ENCODE results near the gene MFSD6L. TPM values are rescaled to one million over a fixed set of nuclear protein-coding genes. Genes with fewer than 3 reads are reported as not detected.

MFSD6L gene
- not detected in 2 replicates for total RNA-seq (2014; rRNA removed; shearing (Covaris generic))
- not detected in 2 replicates for polyA plus RNA-seq (2016; fragmentation: Nextera tagmentation; extraction: Ambion mirVana)

GRCh38 chr17:8798846-8799569 lies at the start of gene MFSD6L:
TSS of gene MFSD6L (minus strand) at chr17:8799365. CDS start at chr17:8799120, 245 bp downstream.
- Histone ChIP-seq H3K36me3 (ENCODE audit: low read depth) (no peaks in the 10 kb centered on the region), H4K20me1 (ENCODE audit: insufficient read depth) (no peaks in the 10 kb centered on the region), H3K9me2 (ENCODE audit: insufficient read depth) (no peaks in the 10 kb centered on the region), H3K27me3 (replicated peaks; ENCODE audit: insufficient read depth) (peaks cover 11% of the 10 kb centered on the region; the same call in 1 of the 2 replicates), H3K9me3 (ENCODE audit: low read depth) (no peaks in the 10 kb centered on the region), H3F3A (ENCODE audit: insufficient read depth) (no peaks in the 10 kb centered on the region), H3K4me1 (ENCODE audit: insufficient read depth) (no peaks in the 10 kb centered on the region), H3K9ac (no peak within 1 kb of the TSS), H2AFZ (no peak within 1 kb of the TSS), H3K4me2 (ENCODE audit: unreplicated experiment) (no peak within 1 kb of the TSS), H3K4me3 (no peak within 1 kb of the TSS), H3K79me2 (ENCODE audit: insufficient read depth) (no peaks in the 10 kb centered on the region), H3K27ac (no peak within 1 kb of the TSS)
- in situ Hi-C loops (cut with MboI) = no loop called here
- TF ChIP-seq EZH2 (IDR thresholded peaks at IDR 0.05; ENCODE audit: insufficient read depth, poor library complexity, severe bottlenecking) (no peak), EZH2phosphoT487 (IDR thresholded peaks at IDR 0.05; ENCODE audit: insufficient read depth, low read depth) (no peak)
- DNase-seq = no peak
- 15 to 20% methylated on average over 24 to 36 of the region's 62 CpGs for WGBS, 2 experiments (ENCODE audit: low coverage in 1 of 2, low lambda C conversion rate in 2 of 2, missing lambda C conversion rate in 2 of 2)

- no peak overlapping the region for H3K27ac ChIP-seq
- in situ Hi-C loops (cut with MboI) = no loop called here
- no peaks in the 10 kb centered on the region for H4K20me1 ChIP-seq (ENCODE audit: insufficient read depth)
- TF ChIP-seq EZH2phosphoT487 (IDR thresholded peaks at IDR 0.05; ENCODE audit: insufficient read depth, low read depth) (no peak), EZH2 (IDR thresholded peaks at IDR 0.05; ENCODE audit: insufficient read depth, poor library complexity, severe bottlenecking) (no peak)
- no peak overlapping the region for H2AFZ ChIP-seq
- no peaks in the 10 kb centered on the region for H3K36me3 ChIP-seq (ENCODE audit: low read depth)
- H3K4me1 ChIP-seq (ENCODE audit: insufficient read depth) = peaks cover 7% of the 10 kb centered on the region; the same call in 1 of the 2 replicates
- H3F3A ChIP-seq (ENCODE audit: insufficient read depth) = no peaks in the 10 kb centered on the region
- H3K4me3 ChIP-seq = no peak overlapping the region
- WGBS, 2 experiments (ENCODE audit: low coverage in 1 of 2, low lambda C conversion rate in 2 of 2, missing lambda C conversion rate in 2 of 2) = 67 to 78% methylated on average over 2 of the region's 2 CpGs
- H3K4me2 ChIP-seq (ENCODE audit: unreplicated experiment) = no peak overlapping the region
- H3K79me2 ChIP-seq (ENCODE audit: insufficient read depth) = no peaks in the 10 kb centered on the region
- H3K9me2 ChIP-seq (ENCODE audit: insufficient read depth) = no peaks in the 10 kb centered on the region
- H3K9me3 ChIP-seq (ENCODE audit: low read depth) = no peaks in the 10 kb centered on the region
- DNase-seq = no peak
- H3K9ac ChIP-seq = no peak overlapping the region
- no peaks in the 10 kb centered on the region for H3K27me3 ChIP-seq (replicated peaks; ENCODE audit: insufficient read depth)
Measured at GRCh38 chr17:8847891-8848290, 48.7 kb upstream of the MFSD6L start.

GRCh38 chr17:8846768-8847211 lies 47.6 kb upstream of the MFSD6L start:
- Histone ChIP-seq H3K4me3 (no peak overlapping the region), H3K36me3 (ENCODE audit: low read depth) (no peaks in the 10 kb centered on the region), H3K9ac (no peak overlapping the region), H3K4me1 (ENCODE audit: insufficient read depth) (peaks cover 7% of the 10 kb centered on the region; the same call in 1 of the 2 replicates), H3K4me2 (ENCODE audit: unreplicated experiment) (no peak overlapping the region), H4K20me1 (ENCODE audit: insufficient read depth) (no peaks in the 10 kb centered on the region), H3K9me3 (ENCODE audit: low read depth) (no peaks in the 10 kb centered on the region), H3K27ac (no peak overlapping the region), H3K79me2 (ENCODE audit: insufficient read depth) (no peaks in the 10 kb centered on the region), H3K27me3 (replicated peaks; ENCODE audit: insufficient read depth) (no peaks in the 10 kb centered on the region), H3F3A (ENCODE audit: insufficient read depth) (no peaks in the 10 kb centered on the region), H2AFZ (peak overlapping the region; percentile 80), H3K9me2 (ENCODE audit: insufficient read depth) (no peaks in the 10 kb centered on the region)
- DNase-seq = peak; percentile 70
- TF ChIP-seq EZH2 (IDR thresholded peaks at IDR 0.05; ENCODE audit: insufficient read depth, poor library complexity, severe bottlenecking) (no peak), EZH2phosphoT487 (IDR thresholded peaks at IDR 0.05; ENCODE audit: insufficient read depth, low read depth) (no peak)
- in situ Hi-C loops (cut with MboI) = no loop called here

- Histone ChIP-seq H3K27me3 (replicated peaks; ENCODE audit: insufficient read depth) (no peaks in the 10 kb centered on the region), H4K20me1 (ENCODE audit: insufficient read depth) (no peaks in the 10 kb centered on the region), H3K4me3 (no peak overlapping the region), H3K9me2 (ENCODE audit: insufficient read depth) (no peaks in the 10 kb centered on the region), H3K36me3 (ENCODE audit: low read depth) (no peaks in the 10 kb centered on the region), H3F3A (ENCODE audit: insufficient read depth) (no peaks in the 10 kb centered on the region), H3K9ac (no peak overlapping the region), H3K9me3 (ENCODE audit: low read depth) (no peaks in the 10 kb centered on the region), H2AFZ (peak overlapping the region; percentile 39; the same call in 1 of the 2 replicates), H3K79me2 (ENCODE audit: insufficient read depth) (no peaks in the 10 kb centered on the region), H3K4me2 (ENCODE audit: unreplicated experiment) (no peak overlapping the region), H3K27ac (no peak overlapping the region), H3K4me1 (ENCODE audit: insufficient read depth) (peaks cover 7% of the 10 kb centered on the region; the same call in 1 of the 2 replicates)
- peak; percentile 40 for DNase-seq
- in situ Hi-C loops (cut with MboI) = no loop called here
- TF ChIP-seq EZH2phosphoT487 (IDR thresholded peaks at IDR 0.05; ENCODE audit: insufficient read depth, low read depth) = no peak
- no peak for TF ChIP-seq EZH2 (IDR thresholded peaks at IDR 0.05; ENCODE audit: insufficient read depth, poor library complexity, severe bottlenecking)
- WGBS, 2 experiments (ENCODE audit: low coverage in 1 of 2, low lambda C conversion rate in 2 of 2, missing lambda C conversion rate in 2 of 2) = 40% methylated on average over 9 of the region's 9 CpGs
Measured at GRCh38 chr17:8844229-8845218, 45.4 kb upstream of the MFSD6L start.

All from GM23248 (cell line).